Measurements from ENCODE around the gene DNMT3A. TPM values are rescaled to one million over a fixed set of nuclear protein-coding genes. Genes with fewer than 3 reads are reported as not detected.

The DNMT3A gene
- total RNA-seq, 1 donor from 2014 or later: 29.5 TPM

DNA sequence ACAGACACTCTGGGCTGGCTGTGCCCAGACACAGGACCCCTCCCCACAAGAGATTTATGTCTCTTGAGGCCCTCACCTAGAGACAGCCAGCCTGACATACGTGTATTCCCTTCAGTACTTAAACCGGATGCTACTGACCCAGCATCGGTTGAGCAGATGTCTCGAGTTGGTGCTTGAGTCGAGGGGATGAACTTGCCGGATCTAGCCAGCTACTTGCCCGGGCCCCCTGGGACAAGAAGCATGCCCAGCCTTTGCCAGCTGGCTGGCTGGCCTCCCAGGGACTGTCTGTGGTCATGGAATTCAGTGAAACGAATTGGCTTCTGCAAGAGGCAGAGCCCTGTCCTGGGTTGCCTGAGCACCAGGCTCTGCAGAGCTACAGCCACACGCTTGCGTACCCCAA, 36.0 kb downstream of the DNMT3A start:
- no peak for DNase-seq (ENCODE audit: low read depth)

DNA sequence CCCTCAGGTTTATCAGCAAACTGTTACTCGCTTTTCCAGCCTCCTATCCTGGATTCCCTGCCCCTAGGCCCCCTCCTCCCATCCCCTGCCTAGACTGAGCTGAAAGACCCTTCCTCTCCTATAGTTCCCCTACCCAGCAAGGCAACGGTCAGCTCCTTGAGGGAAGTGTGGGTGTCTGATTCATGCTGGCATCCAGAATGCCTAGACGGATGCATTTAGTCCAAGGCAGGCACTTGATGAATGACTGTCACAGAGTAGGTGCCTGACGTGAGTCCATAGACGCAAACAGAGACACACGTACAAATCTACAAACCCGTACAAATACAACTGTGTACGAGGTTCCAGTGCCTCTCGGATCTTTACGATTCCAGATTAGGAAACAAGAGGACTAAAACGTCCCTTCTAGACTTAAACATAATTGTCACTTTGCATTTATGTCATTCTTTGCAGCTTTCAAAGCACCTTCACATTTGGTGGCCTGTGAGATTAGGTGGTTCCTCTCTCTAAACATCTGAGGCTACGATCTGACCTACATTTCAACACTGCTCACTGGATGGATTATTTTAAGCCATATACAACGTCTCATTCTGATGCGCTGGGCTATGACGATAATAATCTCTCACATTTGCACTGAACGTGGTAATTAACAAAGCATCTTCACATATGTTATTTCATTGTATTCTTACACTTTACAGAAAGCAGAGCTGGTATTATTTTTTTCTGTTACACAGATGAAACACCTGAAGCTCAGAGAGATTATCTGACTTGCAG, 36.7 kb downstream of the DNMT3A start:
- DNase-seq (ENCODE audit: low read depth): no peak

DNA sequence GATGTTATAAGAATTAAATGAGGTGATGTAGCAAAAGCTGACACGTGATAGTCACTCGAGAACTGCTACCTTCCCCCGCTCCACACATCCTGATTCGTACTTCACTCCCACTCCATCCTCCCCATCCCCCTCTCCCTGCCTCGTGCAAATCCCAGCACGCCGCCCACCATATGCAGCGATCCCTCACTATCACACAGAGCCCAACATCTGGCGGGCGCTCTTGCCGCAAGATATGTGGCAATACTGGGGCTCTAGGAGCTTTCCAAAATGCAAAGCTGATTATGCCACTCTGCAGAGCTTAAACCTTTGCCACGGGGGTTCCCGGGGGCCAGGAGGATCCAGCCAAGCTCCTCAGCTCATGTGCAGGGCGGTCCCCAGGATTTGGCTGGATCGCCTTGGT, 37.4 kb downstream of the DNMT3A start:
- no peak for DNase-seq (ENCODE audit: low read depth)

DNA sequence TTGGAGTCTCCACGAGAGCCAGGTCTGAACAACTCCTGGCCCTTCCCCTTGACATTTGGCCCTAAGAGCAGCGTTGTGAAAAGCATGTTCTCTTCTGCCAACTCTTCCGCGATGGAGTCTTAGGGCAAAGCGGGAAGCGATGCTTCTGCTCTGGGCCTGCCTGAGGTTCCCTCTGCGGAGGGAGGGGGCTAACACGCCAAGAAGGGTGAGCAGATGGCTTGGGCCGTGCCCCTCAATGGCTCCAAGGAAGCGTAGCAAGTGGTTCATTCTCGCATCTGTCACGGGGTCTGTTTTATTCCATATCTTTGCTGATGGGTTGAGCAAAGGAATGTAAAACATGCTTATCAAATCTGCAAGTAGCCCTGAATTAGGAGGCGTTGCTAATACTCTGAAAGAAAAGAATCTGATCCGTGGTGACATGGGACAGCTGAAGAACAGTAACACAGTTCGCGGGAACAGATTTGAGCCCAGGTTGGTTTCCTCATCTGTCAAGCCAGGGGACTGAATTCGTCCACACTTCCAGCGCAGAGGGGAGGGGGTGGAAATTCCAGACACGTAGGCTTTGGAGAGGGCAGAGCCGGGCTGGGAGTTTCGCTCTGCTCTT, 38.0 kb downstream of the DNMT3A start:
- no peak for DNase-seq (ENCODE audit: low read depth)

DNA sequence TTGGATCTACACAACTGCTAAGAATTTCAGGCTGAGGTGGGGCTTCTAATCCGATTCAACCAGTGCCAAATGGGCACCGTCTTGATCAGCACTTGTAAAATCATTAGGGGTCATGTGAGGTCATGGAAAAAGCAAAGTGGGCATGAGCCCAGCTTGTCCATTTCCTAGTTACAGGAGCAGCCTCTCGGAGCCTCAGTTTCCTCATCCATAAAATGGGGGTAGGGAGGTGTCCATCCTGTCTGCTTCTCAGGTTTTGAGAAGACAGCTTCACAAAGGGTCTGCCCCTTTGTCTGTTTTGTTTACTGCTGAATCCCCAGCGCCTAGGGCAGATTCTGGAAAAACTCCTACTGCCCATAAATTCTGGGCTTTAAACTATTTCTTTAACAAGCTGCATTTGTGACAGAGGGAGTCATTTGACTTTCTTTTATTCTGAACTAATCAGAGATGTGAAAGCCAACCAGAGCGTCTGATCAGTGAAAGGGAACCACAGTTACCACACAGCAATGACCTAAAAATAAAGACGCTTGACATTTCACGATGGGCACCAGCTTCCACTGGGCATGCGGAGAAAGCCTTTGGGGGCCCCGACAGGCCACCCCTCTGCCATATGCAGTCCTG, 38.9 kb downstream of the DNMT3A start:
- no peak for DNase-seq (ENCODE audit: low read depth)

DNA sequence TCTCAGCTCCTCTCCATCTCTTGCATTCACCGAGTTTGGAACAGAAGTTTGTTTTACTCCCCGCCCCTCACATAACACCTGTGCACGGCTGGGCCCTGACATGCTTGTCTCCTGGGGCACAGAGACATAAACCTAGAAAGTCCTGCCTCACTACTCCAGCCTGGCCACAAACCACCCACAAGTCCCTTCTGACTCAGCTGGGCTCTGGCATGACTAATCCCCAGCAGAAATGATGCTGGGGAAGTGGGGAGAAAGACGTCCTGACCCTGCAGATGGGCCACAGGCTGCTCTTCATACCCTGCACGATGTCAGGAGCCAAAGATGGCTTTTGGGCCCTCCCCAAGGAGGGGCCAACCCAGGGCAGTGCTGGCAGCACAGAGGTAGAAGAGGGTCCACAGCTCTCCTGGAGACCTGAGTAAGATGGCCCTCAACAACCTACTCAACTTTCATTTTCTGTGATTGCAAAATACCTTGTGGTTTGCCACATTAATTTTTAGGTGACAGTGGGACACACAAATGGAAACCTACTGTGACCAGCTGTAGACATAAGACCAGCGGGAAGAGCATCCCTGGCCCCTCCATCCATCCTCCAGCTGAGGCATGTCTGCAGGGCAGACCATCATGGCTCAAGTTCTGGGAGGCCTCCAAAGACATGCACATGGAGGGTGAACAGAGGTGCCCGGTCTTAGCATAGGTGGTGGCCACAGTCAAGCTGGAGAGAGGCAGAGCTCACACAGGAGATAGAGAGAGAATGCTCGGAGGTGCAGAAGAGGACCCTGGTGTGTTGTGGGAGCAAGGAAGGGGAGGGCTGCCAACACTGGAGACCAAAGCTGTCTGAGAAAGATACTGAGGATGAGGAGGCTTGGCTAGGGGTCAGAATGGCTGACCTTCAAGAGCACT, 40.0 kb downstream of the DNMT3A start:
- peak; percentile 83 for DNase-seq (ENCODE audit: low read depth)

DNA sequence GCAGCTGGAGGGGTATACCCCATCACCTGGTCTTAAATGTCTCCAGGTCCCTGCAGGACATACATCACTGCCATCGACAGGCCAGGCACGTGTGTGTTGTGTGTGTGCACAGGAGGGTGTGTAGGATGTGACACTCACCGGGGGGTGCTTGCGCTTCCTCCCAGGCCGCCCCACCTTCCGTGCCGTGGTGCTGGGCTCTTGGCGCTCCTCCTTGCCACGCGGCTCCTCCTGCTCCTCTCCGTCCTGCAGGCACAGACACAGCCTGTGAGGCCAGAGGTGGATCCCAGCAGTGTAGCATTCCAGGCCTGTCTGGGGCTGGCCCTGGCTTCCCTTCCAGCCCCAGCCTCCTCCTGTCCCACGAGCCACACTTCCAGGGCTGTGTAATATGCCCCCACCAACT, 41.7 kb downstream of the DNMT3A start:
- DNase-seq (ENCODE audit: low read depth): no peak

DNA sequence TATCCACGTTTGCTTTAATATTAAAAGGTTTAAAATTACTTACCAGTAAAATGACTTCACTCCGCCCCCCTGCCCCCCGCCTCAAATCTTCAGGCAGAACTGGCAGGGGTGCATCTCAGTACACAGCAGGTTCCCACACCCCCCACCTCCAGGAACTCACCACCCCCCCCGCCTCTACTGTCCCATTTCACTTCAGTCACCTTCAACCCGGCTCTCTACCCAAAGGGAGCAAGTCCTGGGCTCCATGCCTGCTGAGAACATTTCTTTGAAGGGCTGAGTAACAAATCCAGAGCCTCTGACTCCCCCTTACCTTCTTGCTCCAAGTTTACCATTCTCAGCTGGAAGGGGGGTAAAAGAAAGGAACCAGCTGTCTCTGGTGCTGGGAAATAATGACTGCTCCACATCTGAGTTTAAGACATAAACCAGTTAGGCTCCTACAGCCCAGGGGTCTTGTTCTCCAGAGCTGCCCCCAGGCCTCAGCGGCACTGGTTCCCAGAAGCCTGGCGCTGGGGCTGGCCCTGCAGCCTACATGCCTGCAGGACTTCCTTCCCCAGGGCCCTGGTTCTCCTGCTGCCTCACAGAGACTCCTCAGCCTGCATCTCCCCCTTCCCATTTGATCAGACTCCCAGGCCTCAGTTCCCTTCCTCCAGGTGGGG, 42.8 kb downstream of the DNMT3A start:
- DNase-seq (ENCODE audit: low read depth): no peak

DNA sequence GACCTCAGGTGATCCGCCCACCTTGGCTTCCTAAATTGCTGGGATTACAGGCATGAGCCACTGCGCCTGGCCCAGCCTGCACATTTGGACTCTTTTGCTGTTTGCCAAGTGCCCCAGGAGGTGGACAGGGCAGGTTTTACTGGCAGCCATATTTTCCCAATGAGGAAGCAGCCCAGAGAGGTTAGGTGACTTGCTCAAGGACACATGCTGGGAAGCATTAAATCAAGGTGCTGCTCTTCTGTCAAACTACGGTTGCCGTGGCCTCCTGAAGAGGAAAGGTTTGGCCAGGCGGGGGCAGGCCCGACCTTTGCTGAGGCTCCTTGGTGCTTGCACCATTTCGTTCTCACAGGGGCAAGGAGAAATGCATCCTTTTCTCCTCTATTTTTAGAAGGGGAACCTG, 44.0 kb downstream of the DNMT3A start:
- DNase-seq (ENCODE audit: low read depth): no peak

DNA sequence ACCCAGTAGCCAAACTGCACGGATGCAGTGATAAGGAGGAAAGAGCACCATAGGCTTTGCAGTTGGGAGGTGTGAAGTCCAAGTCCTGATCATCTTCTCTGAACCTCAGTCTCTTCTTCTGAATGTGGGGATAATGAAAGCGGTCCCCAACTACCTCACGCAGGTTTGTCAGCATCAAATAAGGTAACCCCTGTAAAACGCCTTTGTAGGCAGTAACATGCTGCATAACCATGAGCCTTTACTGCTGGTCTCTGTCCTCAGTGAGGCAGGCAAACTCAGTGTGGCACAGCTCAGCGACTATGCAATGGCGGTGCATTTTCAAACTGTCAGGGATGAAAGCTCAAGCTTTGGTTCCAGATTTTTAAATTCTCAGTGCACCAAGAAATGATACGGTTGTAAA, 46.1 kb downstream of the DNMT3A start:
- DNase-seq (ENCODE audit: low read depth): no peak

DNA sequence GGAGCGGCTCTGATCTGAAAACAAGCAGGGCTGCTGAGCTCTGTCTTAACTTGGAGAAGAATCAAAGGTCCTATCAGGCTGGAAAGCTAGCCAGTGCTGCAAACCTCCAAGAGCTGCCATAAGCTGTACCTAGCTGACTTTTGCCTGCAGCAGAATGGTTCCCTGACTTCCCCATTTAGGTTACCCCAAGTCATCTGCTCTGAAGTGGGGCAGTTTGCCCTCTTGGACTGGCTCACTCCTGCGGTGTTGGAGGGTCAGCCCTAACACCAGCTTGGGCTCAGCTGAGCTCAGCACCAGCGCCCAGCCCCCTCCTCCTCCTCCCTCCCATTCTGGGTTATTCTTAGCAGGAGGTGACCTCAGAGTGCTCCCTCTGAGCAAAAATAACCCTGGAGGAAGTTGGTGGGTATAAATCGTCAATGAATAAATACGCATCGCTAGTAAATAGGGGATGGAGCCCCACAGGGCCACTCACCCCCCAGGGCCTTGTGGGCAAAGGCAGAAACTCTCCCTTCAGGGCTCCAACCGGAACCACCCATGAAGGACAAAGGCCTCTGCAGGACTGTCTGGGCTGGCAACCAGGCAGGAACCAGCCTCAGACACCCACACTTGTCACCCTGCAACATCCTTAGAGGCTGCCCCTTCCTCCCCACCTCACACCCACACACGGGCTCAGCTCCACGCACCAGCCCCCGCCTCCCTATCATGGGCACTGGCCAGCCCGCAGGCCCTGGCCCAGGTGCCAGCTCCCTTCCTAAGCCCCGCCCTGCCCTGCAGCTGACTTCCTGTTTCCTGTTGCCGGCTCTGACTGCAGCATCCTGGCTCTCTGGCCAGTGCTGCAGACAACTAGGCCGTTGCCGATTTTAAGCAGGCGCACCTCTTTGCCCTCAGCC, 46.9 kb downstream of the DNMT3A start:
- peak; percentile 48 for DNase-seq (ENCODE audit: low read depth)

DNA sequence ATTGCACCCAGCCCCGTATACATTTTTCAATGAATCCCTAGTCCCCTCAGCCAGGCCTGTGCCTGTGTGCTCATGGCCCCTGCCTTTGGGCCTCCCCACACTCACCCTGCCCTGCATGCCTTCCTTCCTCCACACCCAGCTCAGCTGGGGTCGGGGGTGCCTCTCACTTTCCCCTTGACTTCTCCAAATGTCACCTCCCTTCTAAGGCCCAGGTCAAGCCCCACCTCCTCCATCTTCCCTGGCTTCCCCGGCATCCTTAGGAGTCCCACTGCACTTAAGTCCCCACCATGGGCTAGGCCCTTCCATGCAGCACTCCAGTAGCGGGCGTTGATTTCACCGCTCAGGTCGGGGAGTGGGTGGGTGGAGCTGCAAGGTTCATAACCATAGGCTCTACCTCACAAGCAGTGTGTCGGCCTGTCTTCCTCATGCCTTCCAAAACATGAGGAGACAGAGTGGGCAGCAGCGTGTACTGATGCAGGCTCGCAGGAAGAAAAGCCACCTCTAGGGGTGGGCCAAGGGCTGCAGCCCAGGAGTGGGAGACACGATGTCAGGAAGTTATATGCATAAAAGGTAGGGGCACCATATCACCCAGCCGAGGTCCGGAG, 47.7 kb downstream of the DNMT3A start:
- no peak for DNase-seq (ENCODE audit: low read depth)

DNA sequence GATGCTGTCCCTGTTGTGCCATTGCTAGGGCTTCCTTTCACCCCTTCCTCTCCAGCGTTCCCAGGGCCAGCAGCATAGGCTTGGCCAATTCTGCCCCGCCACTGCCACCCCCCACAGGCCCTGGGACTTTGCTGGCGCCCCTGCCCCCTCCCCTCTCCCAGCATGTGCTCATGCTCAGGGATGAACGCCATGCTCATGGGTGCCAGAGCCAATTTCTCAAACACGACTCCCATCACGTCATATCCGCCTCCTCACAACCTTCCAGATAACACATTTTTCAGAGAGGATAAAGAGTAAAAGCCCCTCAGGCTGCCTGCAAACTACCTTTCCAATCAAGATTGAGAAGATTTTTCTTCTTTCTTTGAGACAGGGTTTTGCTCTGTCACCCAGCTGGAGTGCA, 48.6 kb downstream of the DNMT3A start:
- DNase-seq (ENCODE audit: low read depth): no peak

DNA sequence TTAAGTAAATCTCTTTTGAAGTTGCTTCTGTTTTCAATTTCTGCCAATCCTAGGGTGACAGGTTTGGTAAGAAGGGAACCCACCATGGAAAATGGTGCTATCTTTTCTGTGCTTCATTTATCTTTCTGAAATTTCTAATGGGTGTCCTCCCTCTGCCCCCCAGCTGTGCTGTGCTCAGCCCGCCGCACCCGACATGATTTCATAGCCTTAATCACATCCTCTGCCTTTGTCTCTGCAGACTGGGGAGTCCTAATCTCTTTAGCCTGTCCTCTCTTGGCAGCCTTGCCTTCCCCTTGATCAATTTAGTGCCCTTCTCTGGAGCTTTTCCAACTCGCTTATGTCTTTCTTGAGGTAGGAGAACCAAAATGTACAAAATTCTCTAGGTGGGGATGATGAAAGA, 49.3 kb downstream of the DNMT3A start:
- no peak for DNase-seq (ENCODE audit: low read depth)

DNA sequence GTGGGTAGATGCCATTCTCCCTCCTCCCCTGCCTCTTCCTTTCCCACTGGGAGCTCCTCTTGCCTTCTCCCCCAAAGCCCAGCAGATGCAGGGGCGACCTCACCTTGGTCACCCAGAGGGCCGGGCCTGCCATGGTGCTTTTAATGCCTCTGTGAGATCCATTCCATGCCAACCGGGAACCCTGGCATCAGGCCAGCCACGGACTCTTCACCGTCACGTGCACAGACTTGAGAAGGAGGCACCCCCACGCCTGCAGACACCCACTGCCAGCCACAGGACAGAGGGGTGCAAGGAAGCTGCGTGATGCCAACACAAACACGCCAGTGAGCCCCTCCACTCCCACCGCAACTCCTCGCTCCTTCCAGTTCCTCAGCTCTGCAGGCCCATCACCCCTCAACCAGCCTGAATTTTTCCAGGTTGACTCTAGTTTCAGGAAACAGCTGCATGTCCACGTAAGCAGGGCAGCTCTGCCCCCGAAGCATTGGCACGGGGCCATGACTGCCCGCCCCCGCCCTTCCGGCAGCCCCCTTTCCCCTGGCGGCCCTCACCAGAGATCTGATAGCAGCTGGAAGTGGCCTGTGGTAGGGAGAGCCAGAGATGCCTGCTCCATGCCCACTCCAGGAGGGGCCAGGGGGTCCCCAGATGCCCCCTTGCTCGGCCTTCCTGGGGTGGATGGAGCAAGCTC, 50.8 kb downstream of the DNMT3A start:
- peak; percentile 9 for DNase-seq (ENCODE audit: low read depth)

DNA sequence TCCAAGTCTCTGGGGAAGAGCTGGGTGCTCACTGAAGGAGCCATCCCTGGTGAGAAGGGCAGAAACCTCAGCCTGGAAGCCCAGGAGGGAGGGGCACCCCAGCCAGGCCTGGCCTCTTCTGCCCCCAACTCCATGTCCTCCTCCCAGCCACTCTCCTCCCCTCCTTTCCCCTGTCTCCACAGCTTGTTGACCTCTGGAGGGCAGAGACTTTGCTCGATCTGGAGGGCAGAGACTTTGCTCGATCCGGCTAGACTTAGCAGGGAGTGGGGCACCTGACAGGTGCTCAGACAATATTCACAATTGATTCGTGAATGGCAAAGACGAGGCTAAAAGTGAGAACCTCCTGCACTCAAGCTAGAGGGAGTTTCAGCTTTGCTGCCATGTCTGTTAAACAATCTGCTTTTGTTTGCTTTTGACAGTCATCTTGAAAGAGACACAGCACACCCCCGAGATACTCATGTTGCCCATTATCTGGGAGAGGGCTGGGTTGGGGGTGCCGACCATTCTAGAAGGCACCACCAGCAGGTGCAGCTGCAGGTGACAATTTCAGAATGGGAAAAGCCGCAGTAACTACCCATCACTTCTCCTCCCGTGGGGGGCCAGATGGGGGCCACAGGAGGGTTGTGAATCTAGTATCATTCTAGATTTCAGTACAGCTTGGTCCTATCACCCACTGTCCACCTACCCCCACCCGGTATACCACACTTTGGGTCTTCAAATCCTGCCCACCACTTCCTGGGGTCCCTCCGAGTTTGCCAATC, 54.8 kb downstream of the DNMT3A start:
- DNase-seq (ENCODE audit: low read depth): no peak

DNA sequence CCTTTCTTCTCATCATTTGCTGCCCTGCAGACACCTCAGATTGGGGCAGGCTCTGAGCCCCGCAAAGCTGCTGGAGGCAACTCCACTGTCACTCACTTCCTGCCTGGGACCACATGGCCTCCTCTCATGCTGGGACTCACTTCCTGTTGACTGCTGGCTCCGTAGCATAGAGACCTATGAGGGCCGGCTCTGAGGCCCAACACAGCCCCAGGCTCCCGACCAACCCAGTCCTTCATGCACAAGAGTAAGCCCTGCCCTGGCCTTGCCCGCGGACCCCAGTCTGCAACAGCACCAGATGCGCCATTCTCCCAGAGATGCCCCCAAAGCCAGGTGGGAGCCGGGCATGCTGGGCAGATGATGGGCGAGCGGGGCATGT, 55.7 kb downstream of the DNMT3A start:
- no peak for DNase-seq (ENCODE audit: low read depth)

DNA sequence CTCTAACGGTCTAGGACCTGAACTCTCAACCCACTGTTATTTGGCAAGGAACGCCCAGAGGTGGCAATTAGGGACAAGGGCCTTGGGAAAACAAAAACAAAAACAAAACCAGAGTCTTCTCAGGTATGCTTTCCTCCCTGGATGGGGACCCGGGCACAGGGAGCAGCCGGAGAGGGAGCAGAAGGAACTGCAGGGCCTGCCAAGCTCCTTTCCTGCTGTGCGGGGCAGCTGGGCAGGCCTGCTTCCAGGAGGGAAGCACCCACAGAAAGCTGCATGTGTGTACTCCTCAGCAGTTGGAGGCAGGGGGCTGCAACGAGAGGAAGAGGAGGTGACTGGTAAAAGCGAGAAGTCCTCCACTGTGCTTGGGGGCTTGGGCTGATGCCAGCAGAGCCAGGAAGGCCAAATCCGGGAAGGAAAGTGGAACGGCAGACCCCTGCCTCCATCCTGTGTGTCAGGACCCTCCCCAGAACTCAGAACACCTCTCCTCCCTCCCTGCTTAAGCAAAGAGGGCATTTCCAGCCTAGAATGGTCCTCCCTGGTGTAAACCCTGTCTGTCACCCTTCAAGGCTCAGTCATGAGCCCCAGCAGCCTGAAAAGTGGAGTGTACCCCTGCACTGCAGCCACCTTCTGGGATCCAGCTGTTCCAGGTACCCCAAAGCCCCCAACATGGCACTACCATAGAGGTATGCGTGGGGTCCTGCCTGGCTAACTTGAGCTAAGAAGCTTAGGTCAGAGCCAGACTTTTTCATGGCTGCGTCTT, 56.3 kb downstream of the DNMT3A start:
- DNase-seq (ENCODE audit: low read depth): no peak

Data from renal cortical epithelial cell (primary cell).